NOMO-1 (cell line): ENCODE measurements around the gene USP21.

ENCODE experiments used
- DNase-seq, 2 experiments: peaks; one replicate each; lab custom pipeline; 2025; ENCODE audit not compliant: unreplicated experiment in 2 of 2; lab: John Stamatoyannopoulos, UW

Gene USP21

DNA sequence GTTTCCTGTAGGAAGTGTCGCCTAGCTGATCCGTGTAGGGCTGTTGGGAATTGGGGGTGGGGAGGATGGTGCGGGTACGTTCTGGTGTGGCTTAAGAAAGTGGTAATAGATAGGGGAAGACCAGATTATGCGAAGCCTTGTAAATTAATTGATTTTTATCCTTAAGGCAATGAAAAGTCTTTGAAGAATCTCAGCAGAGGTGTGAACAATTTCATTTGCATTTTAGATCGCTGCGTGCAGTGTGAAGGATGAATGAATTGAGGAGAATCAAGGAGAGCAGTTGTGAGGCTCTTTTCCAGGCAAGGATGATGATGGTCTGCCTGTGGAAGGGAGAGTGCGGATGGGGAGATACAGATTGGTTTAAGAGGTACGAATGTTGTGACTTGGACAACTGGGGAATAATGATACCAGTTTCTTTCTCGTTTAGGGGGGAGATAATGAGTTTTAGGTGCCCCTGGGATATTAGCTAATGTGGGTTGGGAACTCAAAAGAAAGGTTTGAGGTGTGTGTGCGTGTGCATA is 26.0 kb upstream of the USP21 start:
- peak in 1 of 2 experiments; percentile 57 for DNase-seq

DNA sequence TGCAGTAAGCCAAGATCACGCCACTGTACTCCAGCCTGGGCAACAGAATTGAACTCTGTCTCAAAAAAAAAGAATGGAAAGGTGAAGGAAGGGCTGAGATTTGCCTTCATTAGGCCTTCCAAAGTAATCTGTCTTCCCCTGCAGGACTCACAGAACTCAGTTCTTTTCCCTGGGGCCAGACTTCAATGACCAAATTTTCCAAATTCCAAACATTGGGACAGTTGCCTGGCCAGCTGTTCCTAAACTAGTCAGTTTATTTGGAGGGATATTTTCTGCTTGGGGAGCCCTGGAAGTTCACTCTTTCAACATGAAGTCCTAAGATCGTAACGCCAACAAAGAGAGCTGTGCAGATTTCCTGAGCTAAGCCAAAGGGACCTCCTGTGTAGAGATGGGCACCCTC is 21.4 kb upstream of the USP21 start:
- DNase-seq: no peak

DNA sequence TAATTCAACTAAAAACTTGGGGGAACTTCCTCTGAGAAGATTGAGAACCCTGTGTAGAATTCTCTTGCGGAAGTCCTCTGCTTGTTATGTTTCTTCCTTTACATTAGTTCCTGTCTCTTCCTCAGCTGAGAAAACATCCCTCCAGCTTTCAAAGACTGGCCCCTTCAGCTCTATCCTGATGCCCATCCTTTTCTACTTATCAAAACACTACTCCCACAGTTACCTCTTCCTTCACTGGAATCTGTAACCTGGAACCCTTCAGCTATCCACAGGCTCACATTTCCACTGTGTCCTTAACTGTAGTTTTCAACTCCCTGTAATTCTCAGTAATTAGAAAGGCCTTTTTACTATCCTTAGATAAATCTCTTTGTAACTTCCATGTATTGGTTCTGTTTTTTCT is 20.9 kb upstream of the USP21 start:
- peak in 1 of 2 experiments; percentile 15 for DNase-seq

DNA sequence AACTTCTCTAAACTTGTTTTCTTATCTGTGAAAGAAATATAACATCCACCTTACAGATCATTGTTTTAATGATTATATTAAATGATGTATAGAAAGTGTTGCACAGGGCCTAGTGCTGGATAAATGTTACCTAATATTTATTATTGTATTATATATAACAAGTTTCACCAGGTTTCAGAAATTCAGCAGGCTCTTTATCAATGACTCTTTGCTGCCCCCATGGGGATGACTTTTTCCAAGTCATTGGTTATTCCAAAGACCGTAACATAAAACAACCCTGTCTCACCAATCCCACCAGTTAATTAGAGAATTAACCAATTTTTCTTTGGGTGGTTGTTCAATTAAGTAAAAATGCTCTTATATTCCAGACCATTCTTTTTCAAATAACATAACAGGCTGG is 19.5 kb upstream of the USP21 start:
- peak in 1 of 2 experiments; percentile 42 for DNase-seq

DNA sequence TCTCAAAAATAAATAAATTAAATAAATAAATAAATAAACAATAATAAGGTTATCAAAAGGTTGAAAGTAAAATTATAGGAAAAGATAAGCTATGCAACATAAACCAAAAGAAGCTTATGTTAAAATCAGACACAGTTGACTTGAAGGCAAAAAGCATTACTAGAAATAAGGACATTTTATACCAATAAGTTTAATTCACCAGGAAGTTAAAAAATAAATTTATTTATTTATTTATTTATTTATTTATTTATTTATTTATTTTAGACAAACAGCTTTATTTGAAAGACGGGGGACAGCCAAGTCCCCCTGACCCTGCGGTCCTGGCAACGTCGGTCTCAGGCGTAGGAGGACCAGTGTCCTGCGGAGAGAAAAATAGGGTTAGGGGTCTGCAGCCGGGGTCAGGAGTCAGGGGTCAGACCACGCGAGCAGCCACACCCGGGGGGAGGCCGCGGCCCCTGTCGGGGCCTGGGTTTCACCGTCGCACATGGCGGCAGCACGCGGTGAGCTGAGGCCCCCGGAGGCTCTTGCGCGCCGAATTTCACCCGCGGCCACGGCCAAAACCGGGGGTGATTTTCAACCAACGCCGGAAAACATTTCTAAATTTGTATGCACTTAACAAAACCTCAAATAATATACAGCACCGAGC is 18.4 kb upstream of the USP21 start:
- DNase-seq: no peak

DNA sequence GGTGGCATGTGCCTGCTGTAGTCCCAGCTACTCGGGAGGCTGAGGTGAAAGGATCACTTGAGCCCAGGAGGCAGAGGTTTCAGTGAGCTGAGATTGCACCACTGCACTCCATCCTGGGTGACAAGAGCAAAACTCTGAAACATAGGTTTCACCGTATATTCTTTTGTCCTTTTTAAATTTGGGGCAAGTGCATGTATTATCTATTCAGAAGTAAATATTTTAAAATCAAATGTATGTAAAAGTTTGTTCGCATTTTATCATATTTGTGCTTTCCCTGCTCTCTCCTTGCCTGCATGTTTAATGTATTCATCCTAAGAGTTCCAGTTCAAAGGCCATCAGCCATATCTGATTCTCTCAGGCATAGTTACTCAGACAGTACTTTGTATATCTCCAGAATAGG is 13.5 kb upstream of the USP21 start:
- DNase-seq: no peak

DNA sequence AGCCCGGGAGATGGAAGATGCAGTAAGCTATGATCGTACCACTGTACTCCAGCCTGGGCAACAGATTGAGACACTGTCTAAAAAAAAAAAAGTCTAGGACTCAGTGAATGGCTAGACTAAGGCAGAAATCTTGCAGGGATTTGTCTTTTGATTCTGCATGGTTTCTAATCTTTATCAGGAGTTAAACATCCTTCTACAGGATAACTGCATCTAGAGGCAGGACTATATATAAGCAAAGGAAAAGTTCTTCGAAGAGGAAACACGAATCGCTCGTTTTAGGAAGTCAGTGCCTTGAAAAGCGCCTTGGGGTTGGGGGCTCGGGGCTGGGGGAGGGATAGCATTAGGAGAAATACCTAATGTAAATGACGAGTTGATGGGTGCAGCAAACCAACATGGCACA is 6.1 kb upstream of the USP21 start:
- no peak for DNase-seq

DNA sequence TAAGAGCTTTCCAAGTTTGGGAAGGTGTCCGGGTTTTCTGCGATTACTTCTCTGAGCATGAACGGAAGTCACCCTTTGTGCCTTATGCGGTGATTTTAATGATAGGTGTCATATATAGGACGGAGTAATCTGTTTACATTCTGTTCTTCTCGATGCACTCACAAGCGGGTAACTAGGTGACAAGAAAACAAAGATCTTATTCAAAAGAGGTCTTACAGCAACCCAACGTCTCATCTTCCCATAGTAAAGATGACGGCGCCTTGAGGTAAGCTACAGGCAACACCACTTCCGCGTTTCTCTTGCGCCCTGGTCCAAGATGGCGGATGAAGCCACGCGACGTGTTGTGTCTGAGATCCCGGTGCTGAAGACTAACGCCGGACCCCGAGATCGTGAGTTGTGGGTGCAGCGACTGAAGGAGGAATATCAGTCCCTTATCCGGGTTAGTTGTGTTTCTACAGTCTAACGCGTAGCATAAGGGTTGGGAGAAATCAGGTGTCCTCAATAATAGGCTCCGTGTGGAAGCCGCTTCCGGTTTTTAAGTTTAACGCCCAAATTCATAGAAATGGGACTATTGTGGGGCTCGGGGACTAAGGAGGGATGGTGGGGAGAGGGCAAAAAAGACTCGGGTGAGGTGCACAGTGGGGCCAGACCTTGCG is 5.5 kb upstream of the USP21 start, which contains the start of gene UFC1:
Gene UFC1 (plus strand): TSS at position 297 of the 656 bp plus-strand sequence. CDS start 20 bp downstream, at position 317.
- DNase-seq: peak; percentile 90 to 92

DNA sequence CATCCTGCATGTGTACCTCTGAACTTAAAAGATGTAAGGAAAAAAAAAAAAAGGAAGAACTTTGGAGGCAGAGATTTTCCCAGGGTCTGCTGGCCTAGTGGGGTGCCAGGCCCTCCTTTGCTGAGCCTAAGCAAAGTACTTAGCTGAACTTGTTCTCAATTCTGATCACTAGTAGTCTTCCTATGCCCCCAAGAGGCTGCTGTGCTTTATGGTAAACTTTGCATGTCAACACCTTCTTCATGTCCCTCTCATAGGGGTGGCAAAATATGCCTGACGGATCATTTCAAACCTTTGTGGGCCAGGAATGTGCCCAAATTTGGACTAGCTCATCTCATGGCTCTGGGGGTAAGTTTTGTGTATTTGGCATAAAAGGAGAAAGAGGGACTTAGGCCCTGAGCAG is 1.4 kb upstream of the USP21 start:
- DNase-seq: no peak

DNA sequence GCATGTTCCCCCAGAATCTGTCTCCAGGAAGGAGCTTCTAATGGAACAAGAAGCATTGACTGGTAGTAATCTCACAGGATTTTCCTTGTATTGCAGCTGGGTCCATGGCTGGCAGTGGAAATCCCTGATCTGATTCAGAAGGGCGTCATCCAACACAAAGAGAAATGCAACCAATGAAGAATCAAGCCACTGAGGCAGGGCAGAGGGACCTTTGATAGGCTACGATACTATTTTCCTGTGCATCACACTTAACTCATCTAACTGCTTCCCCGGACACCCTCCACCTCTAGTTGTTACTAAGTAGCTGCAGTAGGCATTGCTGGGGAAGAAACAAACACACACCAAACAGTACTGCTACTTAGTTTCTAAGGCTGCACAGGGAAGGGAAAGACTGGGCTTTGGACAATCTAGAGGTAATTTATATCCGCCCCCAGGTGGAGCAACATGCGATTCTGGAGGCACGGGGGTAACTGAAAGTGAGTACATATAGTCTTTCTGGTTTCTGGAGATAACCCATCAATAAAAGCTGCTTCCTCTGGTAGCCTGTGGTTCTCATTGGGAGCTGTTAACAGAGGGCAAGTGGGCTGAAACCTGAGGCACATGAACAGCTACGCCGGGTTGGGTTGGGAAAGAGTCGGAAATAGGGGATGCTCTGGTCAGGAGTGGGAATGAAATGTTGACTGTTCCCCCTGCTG is 837 bp upstream of the USP21 start:
- DNase-seq: no peak

DNA sequence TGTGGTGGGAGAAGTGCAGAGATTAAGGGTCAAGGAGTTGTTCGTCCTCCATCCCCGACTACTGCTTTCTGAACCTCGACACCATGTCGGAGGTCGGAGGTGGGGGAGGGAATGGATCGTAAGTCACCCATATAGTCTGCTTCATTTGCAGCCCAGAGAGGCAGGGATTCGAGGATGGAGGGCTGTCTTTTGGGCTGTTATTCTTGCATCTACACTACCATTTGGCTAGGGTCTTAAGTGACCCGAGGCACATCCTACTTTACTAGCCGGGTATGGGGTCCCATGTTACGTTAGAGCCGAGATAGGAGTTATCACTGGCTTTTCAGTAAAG is 578 bp downstream of the USP21 start:
- DNase-seq: no peak

DNA sequence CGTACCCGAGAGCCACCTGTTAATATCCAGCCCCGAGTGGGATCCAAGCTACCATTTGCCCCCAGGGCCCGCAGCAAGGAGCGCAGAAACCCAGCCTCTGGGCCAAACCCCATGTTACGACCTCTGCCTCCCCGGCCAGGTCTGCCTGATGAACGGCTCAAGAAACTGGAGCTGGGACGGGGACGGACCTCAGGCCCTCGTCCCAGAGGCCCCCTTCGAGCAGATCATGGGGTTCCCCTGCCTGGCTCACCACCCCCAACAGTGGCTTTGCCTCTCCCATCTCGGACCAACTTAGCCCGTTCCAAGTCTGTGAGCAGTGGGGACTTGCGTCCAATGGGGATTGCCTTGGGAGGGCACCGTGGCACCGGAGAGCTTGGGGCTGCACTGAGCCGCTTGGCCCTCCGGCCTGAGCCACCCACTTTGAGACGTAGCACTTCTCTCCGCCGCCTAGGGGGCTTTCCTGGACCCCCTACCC is 1.4 kb downstream of the USP21 start:
- no peak for DNase-seq

DNA sequence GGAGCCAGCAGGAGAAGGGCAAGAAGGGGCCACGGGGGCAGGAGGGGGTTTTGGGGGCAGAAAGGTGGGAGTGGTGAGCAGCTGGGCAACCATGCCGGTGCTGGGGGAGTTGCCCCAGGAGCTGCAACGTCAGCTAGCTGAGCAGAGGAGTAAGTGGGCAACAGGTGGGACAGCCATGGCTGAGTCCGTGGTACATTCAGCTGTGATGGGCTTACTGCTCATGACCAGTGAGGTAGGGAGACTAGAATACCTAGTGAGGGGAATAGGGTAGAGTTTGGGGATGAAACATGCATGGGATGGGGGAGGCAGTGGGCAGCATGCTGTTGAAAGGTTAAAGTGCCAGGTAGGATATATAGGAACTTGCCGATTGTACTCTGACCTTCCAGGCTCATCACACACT is 2.4 kb downstream of the USP21 start:
- no peak for DNase-seq

DNA sequence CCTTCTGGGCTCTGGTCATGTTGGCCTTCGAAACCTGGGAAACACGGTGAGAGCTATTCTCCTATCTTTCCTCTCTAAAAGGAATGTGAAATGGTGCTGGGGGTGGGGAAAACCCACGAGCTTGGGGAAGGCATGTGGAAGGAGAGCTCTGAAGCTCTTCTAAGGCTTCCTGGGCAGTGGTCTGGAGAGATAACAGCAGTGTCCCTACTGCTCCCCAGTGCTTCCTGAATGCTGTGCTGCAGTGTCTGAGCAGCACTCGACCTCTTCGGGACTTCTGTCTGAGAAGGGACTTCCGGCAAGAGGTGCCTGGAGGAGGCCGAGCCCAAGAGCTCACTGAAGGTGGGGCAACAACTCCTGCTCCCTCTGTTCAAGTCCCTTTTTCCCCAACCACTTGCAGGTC is 2.8 kb downstream of the USP21 start:
- no peak for DNase-seq

DNA sequence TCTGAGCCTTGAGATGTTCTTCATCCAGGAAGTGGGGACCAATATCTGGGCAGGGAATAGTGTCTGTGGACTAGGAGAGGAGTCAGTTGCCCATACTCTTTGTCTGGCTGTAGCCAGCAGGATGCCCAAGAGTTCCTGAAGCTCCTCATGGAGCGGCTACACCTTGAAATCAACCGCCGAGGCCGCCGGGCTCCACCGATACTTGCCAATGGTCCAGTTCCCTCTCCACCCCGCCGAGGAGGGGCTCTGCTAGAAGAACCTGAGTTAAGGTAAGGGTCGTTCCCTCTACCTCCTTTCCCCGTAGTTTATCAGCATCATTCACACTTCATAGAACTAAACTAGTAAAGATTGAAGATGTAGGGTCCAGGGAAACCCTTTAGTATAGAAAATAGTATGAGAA is 3.5 kb downstream of the USP21 start:
- DNase-seq: no peak

DNA sequence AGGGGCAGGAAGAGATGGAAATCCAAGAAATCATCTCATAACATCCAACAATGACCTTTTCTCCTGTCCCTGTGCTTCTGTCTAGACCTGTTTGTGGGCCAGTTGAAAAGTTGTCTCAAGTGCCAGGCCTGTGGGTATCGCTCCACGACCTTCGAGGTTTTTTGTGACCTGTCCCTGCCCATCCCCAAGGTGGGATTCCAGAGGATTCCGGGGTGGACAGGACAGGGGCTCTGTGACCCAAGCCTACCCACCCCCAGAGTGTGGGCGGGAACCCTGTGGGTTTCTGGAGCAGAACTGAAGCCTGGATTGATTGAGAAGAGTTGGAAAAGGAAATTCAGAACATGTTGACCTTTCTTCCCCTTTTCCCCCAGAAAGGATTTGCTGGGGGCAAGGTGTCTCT is 4.5 kb downstream of the USP21 start:
- DNase-seq: no peak

DNA sequence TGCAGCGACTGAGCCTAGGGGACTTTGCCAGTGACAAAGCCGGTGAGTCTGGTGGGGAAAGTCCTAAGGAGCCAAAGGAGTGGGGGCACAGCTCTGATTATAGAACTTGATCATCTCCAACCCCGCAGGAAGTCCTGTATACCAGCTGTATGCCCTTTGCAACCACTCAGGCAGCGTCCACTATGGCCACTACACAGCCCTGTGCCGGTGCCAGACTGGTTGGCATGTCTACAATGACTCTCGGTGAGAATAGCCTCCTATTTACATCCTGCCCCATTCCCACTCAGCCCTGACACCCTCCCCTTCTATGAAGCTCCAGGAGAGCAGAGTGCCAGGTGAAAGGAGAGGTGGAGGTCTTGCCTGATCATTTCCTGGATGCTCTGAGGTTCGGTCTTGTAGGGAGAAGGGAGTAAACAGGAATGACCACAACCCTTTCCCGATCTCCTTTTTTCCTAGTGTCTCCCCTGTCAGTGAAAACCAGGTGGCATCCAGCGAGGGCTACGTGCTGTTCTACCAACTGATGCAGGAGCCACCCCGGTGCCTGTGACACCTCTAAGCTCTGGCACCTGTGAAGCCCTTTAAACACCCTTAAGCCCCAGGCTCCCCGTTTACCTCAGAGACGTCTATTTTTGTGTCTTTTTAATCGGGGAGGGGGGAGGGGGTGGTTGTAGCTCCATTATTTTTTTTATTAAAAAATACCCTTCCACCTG is 5.8 kb downstream of the USP21 start:
- no peak for DNase-seq

DNA sequence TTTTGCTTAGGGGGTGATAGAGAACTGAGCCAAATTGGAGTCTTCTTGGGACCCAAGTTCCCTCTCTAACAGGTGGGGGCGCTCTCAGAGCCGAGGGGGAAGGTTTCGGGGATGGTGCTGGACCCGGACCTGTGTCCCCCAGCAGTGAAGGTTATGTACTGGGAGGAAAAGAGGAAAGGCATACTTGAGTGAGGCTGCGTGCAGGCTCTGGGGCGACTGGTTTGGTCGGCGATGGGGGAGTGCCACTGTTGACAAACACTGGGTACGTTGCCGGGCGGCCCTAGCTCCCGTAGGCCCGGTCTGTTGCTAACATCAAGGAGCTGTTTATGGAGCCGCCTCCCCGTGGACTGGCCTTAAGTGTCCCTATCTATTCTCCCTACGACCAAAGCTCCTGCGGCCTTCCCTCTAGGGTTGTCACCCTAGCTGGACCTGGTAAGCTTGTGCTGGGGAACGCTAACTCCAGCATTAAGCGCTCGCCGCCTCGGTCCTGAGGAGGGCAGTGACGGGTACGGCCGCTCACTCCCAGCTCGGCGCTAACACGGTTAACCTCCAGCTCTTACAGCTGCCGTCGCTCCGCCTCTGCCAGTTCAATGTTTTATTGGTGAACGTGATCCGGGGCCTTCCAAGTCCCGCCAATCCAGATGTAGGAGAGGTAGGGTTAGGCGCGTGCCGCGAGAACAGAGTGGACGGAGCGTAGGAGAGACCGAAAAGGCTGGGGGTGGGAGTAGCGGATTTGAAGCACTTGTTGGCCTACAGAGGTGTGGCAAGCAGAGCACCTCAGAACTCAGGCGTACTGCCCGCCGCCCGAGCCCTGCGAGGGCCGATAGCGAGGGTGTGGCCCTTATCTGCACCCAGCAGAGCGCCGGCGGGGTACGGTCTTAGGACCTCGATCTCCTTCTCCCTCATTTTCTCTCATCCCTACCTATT is 6.7 kb downstream of the USP21 start, which contains the start of gene PPOX:
Gene PPOX (plus strand): TSS at position 685 of the 927 bp plus-strand sequence. CDS start 422 bp downstream, outside the sequence.
- peak; percentile 97 to 99 for DNase-seq

DNA sequence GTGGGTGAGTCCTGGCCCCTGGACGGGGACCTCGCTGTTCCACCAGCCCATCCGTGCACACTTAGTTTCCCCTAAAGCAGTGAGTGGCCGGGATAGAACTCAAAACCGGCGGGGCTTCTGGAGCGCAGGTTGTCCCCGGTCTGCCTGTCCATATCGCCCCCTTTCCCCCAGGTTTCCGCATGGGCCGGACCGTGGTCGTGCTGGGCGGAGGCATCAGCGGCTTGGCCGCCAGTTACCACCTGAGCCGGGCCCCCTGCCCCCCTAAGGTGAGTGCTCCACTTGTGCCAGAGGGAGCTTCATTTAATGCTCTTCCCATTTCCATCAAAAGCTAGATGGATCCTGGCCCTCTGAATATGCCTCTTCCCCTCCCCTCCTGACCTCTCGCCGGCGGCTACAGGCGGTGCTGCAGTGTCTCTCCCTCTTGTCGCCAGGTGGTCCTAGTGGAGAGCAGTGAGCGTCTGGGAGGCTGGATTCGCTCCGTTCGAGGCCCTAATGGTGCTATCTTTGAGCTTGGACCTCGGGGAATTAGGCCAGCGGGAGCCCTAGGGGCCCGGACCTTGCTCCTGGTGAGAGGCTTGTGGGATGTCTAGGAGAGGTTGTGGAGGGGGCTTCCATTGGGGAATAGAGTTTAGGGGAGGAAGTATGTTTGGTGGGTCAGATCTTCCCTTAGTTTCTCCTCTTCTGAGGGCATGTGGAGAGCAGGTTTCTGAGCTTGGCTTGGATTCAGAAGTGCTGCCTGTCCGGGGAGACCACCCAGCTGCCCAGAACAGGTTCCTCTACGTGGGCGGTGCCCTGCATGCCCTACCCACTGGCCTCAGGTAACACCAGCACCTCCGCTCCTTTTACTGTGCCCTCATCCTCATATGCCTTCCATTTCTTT is 7.6 kb downstream of the USP21 start:
- peak in 1 of 2 experiments; percentile 15 for DNase-seq
